GM06990 (cell line): Measurements from ENCODE around the gene KLK3.

ENCODE experiments used
- DNase-seq: peaks from one replicate; pipeline ENCODE4 v3.0.0-alpha.2; 2011; ENCODE audit not compliant: insufficient read length; ENCODE audit errors: extremely low read depth
- H3K27me3 ChIP-seq: replicated peaks from 2 replicates; pipeline ENCODE4 v1.6.0; 2011; ENCODE audit warnings: low read length; ENCODE audit not compliant: control insufficient read depth, insufficient read depth
- H3K36me3 ChIP-seq: 2 replicates; pipeline ENCODE4 v1.5.1; 2011; ENCODE audit warnings: low read length; ENCODE audit not compliant: control insufficient read depth, insufficient read depth
- H3K4me3 ChIP-seq: replicated peaks from 2 replicates; pipeline ENCODE4 v1.5.1; 2011; ENCODE audit warnings: low read depth, mild to moderate bottlenecking, control low read depth, low read length
- CTCF ChIP-seq: IDR thresholded peaks from 2 replicates; pipeline ENCODE4 v1.5.1; 2011; ENCODE audit warnings: low read length, control low read depth, mild to moderate bottlenecking, inconsistent platforms; ENCODE audit not compliant: insufficient read depth, poor library complexity, severe bottlenecking

The KLK3 gene

GRCh38 chr19:50906217-50906616 is 51.5 kb downstream of the KLK3 start:
- no peaks in the 10 kb centered on the region for H3K36me3 ChIP-seq
- H3K4me3 ChIP-seq, result no peak overlapping the region
- H3K27me3 ChIP-seq, result peaks cover 2% of the 10 kb centered on the region
- peak; percentile 69 for TF ChIP-seq CTCF
- DNase-seq, result no peak

- DNase-seq, result no peak
- TF ChIP-seq CTCF, result no peak
- no peaks in the 10 kb centered on the region for H3K36me3 ChIP-seq
- peaks cover 2% of the 10 kb centered on the region for H3K27me3 ChIP-seq
- H3K4me3 ChIP-seq, result no peak overlapping the region
Observed at GRCh38 chr19:50908336-50908735, 53.6 kb downstream of the KLK3 start.

GRCh38 chr19:50909240-50910070 is 54.7 kb downstream of the KLK3 start:
- peaks cover 2% of the 10 kb centered on the region for H3K27me3 ChIP-seq
- TF ChIP-seq CTCF, result no peak
- no peak overlapping the region for H3K4me3 ChIP-seq
- DNase-seq, result peak; percentile 80
- no peaks in the 10 kb centered on the region for H3K36me3 ChIP-seq
